Brain microvascular endothelial cell (primary cell): ENCODE measurements around the gene POM121L12.

Experiments used
- DNase-seq: peaks from one replicate; pipeline ENCODE4 v3.0.0-alpha.2; 2020
- H3K27ac ChIP-seq: fragments of 250-450 bp; sonication (Bioruptor Pico); 2 replicates; pipeline ENCODE4 v1.5.1; 2020; ENCODE audit warnings: mild to moderate bottlenecking, moderate library complexity
- H3K27me3 ChIP-seq: fragments of 250-450 bp; sonication (Bioruptor Pico); replicated peaks from 2 replicates; pipeline ENCODE4 v1.5.1; 2020; ENCODE audit warnings: mild to moderate bottlenecking
- H3K36me3 ChIP-seq: fragments of 250-450 bp; sonication (Bioruptor Pico); replicated peaks from 2 replicates; pipeline ENCODE4 v1.5.1; 2020; ENCODE audit warnings: mild to moderate bottlenecking
- H3K4me3 ChIP-seq: 2 replicates; pipeline ENCODE4 v1.5.1; 2011; ENCODE audit warnings: low read depth, mild to moderate bottlenecking, control low read depth, low read length, moderate library complexity
- CTCF ChIP-seq: IDR thresholded peaks from 2 replicates; pipeline ENCODE4 v1.5.1; 2011; ENCODE audit warnings: low read depth, mild to moderate bottlenecking, moderate library complexity, low read length, control low read depth, inconsistent platforms; ENCODE audit errors: missing control alignments
- in situ Hi-C: cut with HindIII; loops from 2 replicates; pipeline ENCODE4 v1.10.0; 2017; ENCODE audit warnings: low sequenced_read_pairs, low pct_ligation_motif_present

The POM121L12 gene

GRCh38 chr7:53035499-53036412 lies at the start of gene POM121L12:
POM121L12 (plus strand) TSS chr7:53035633; CDS start chr7:53035672, 39 bp downstream.
- TF ChIP-seq CTCF: no peak
- Histone ChIP-seq H3K4me3 (no peak within 1 kb of the TSS), H3K27ac (no peak within 1 kb of the TSS), H3K36me3 (no peaks in the 10 kb centered on the region), H3K27me3 (no peaks in the 10 kb centered on the region)
- DNase-seq: no peak
- in situ Hi-C loops: no loop called here

GRCh38 chr7:52992001-52992400 lies 43.4 kb upstream of the POM121L12 start:
- no peaks in the 10 kb centered on the region for H3K36me3 ChIP-seq
- H3K27me3 ChIP-seq: no peaks in the 10 kb centered on the region
- TF ChIP-seq CTCF: no peak
- H3K4me3 ChIP-seq: no peak overlapping the region
- DNase-seq: no peak
- H3K27ac ChIP-seq: no peak overlapping the region
- in situ Hi-C loops: no loop called here

- H3K27me3 ChIP-seq: no peaks in the 10 kb centered on the region
- in situ Hi-C loops: no loop called here
- no peak for TF ChIP-seq CTCF
- H3K27ac ChIP-seq: no peak overlapping the region
- no peak for DNase-seq
- H3K4me3 ChIP-seq: no peak overlapping the region
- no peaks in the 10 kb centered on the region for H3K36me3 ChIP-seq
Observed at GRCh38 chr7:52992479-52993162, 42.8 kb upstream of the POM121L12 start.

GRCh38 chr7:52995676-52996075 lies 39.8 kb upstream of the POM121L12 start:
- in situ Hi-C loops: no loop called here
- no peaks in the 10 kb centered on the region for H3K27me3 ChIP-seq
- no peak for TF ChIP-seq CTCF
- H3K36me3 ChIP-seq: no peaks in the 10 kb centered on the region
- no peak overlapping the region for H3K4me3 ChIP-seq
- H3K27ac ChIP-seq: no peak overlapping the region
- no peak for DNase-seq

GRCh38 chr7:53001221-53001620 lies 34.2 kb upstream of the POM121L12 start:
- in situ Hi-C loops: no loop called here
- no peak for DNase-seq
- no peak for TF ChIP-seq CTCF
- Histone ChIP-seq H3K27me3 (no peaks in the 10 kb centered on the region), H3K4me3 (no peak overlapping the region), H3K36me3 (no peaks in the 10 kb centered on the region), H3K27ac (no peak overlapping the region)
